SK-N-SH (cell line): Measurements from ENCODE around the gene CD164L2. TPM values are rescaled to one million over a fixed set of nuclear protein-coding genes. Genes with fewer than 3 reads are reported as not detected.

ENCODE experiments used
- CTCF ChIA-PET: fragments of 300-600, 350-600 bp; formaldehyde crosslinking; extraction: SDS; loops from one replicate; lab custom pipeline; 2021; lab: Yijun Ruan, JAX
- POLR2A ChIA-PET: fragments of 350-600 bp; sonication (Branson Sonifier 250); formaldehyde crosslinking; extraction: SDS; loops from one replicate; lab custom pipeline; 2020; ENCODE audit warnings: antibody characterized with exemption, inconsistent platforms; lab: Yijun Ruan, JAX
- DNase-seq: peaks from one replicate; pipeline ENCODE4 v3.0.0; 2012
- H2AFZ ChIP-seq: fragments of 200-600 bp; sonication (generic); 2 replicates; pipeline ENCODE4 v1.8.1; 2016; ENCODE audit warnings: antibody characterized with exemption, mild to moderate bottlenecking, low read depth
- H3F3A ChIP-seq: fragments of 200-600 bp; sonication (generic); replicated peaks from 2 replicates; pipeline ENCODE3; 2016; ENCODE audit warnings: antibody characterized with exemption, mild to moderate bottlenecking; ENCODE audit not compliant: insufficient read depth
- H3K27ac ChIP-seq, 2 experiments: fragments of 200-500 bp in 1 of 2; fragments of 200-600 bp in 1 of 2; sonication (Bioruptor generic) in 1 of 2; sonication (generic), shearing (Covaris generic) in 1 of 2; 2 replicates each; pipeline versions ENCODE4 v1.5.1 to v1.6.1; 2014 to 2016; ENCODE audit warnings: low read depth in 2 of 2, inconsistent platforms in 1 of 2, low read length in 1 of 2, mild to moderate bottlenecking in 1 of 2, mixed read lengths in 1 of 2
- H3K27me3 ChIP-seq: fragments of 200-600 bp; sonication (generic), shearing (Covaris generic); 2 replicates; pipeline ENCODE4 v1.6.1; 2016; ENCODE audit warnings: mixed run types; ENCODE audit not compliant: insufficient read depth
- H3K36me3 ChIP-seq, 2 experiments: fragments of 200-500 bp in 1 of 2; fragments of 200-600 bp in 1 of 2; sonication (Bioruptor generic) in 1 of 2; sonication (generic) in 1 of 2; replicated peaks in 1 of 2; 2 replicates each; pipeline versions ENCODE3 to v1.5.1; 2014 to 2016; ENCODE audit warnings: low read length in 1 of 2, mild to moderate bottlenecking in 1 of 2; ENCODE audit not compliant: insufficient read depth in 2 of 2, control insufficient read depth in 1 of 2
- H3K4me1 ChIP-seq, 2 experiments: fragments of 200-500 bp in 1 of 2; fragments of 200-600 bp in 1 of 2; sonication (Bioruptor generic) in 1 of 2; sonication (generic), shearing (Covaris generic) in 1 of 2; 2 replicates each; pipeline versions ENCODE4 v1.5.1 to v1.6.1; 2014 to 2016; ENCODE audit warnings: low read depth in 1 of 2, low read length in 1 of 2, mixed run types in 1 of 2; ENCODE audit not compliant: insufficient read depth in 2 of 2, control insufficient read depth in 1 of 2
- H3K4me2 ChIP-seq: fragments of 200-600 bp; sonication (generic), shearing (Covaris generic); 2 replicates; pipeline ENCODE4 v1.6.1; 2017; ENCODE audit warnings: mixed run types
- H3K4me3 ChIP-seq, 2 experiments: fragments of 200-500 bp in 1 of 2; fragments of 200-600 bp in 1 of 2; sonication (Bioruptor generic) in 1 of 2; sonication (generic), shearing (Covaris generic) in 1 of 2; 2 replicates each; pipeline versions ENCODE4 v1.5.1 to v1.8.1; 2014 to 2016; ENCODE audit warnings: low read depth in 2 of 2, inconsistent platforms in 1 of 2, low read length in 1 of 2, mild to moderate bottlenecking in 1 of 2, mixed read lengths in 1 of 2, moderate library complexity in 1 of 2
- H3K79me2 ChIP-seq: fragments of 200-600 bp; sonication (generic); 2 replicates; pipeline ENCODE4 v1.8.1; 2017; ENCODE audit warnings: mild to moderate bottlenecking; ENCODE audit not compliant: insufficient read depth
- H3K9ac ChIP-seq: fragments of 200-600 bp; sonication (generic); 2 replicates; pipeline ENCODE4 v1.6.1; 2017; ENCODE audit warnings: mixed run types
- H3K9me2 ChIP-seq: fragments of 200-600 bp; sonication (generic); 2 replicates; pipeline ENCODE4 v1.6.1; 2017; ENCODE audit warnings: mixed run types
- H3K9me3 ChIP-seq: fragments of 200-600 bp; sonication (generic); 2 replicates; pipeline ENCODE4 v1.6.1; 2017; ENCODE audit warnings: mixed run types, mild to moderate bottlenecking, moderate library complexity
- H4K20me1 ChIP-seq: fragments of 200-600 bp; sonication (generic); 2 replicates; pipeline ENCODE4 v1.6.1; 2017; ENCODE audit warnings: mild to moderate bottlenecking, mixed run types; ENCODE audit not compliant: insufficient read depth
- CHD2 ChIP-seq: fragments of 150-350 bp; IDR thresholded peaks from 2 replicates; pipeline ENCODE4 v1.6.1; 2018; ENCODE audit warnings: low read length; ENCODE audit not compliant: partially characterized antibody
- GABPA ChIP-seq: IDR thresholded peaks from 2 replicates; pipeline ENCODE4 v1.4.0; 2012; ENCODE audit warnings: low read depth, mild to moderate bottlenecking
- MEF2A ChIP-seq: IDR thresholded peaks from 2 replicates; pipeline ENCODE4 v1.4.0; 2012; ENCODE audit warnings: low read depth, borderline replicate concordance
- NRF1 ChIP-seq: IDR thresholded peaks from 2 replicates; pipeline ENCODE4 v1.6.1; 2012; ENCODE audit warnings: low read depth, mild to moderate bottlenecking, low read length
- RXRA ChIP-seq: IDR thresholded peaks from 2 replicates; pipeline ENCODE4 v1.4.0; 2012; ENCODE audit warnings: low read depth, mild to moderate bottlenecking, borderline replicate concordance
- WGBS: methylation state at CpG from one replicate; pipeline ENCODE4 v1.1.6; 2017; ENCODE audit warnings: low lambda C conversion rate; 5-methylcytosine and 5-hydroxymethylcytosine counted together
- polyA plus RNA-seq, 3 experiments: library from polyadenylated mRNA; depleted of rRNA; stranded (reverse); fragments of >200 nt; gene quantifications; 2 replicates each; pipeline ENCODE4 v1.2.3, GENCODE V29; 2012
- TF ChIP-seq, protein P1 (sequence below): fragments of 200-600 bp; sonication (generic); IDR thresholded peaks from 2 replicates; pipeline ENCODE4 v1.6.1; 2017; ENCODE audit warnings: antibody characterized with exemption, mild to moderate bottlenecking, moderate library complexity

CD164L2 gene
- polyA plus RNA-seq, 1 of the 3 experiments (the other 2 are of a cell fraction): 0.05 TPM

DNA sequence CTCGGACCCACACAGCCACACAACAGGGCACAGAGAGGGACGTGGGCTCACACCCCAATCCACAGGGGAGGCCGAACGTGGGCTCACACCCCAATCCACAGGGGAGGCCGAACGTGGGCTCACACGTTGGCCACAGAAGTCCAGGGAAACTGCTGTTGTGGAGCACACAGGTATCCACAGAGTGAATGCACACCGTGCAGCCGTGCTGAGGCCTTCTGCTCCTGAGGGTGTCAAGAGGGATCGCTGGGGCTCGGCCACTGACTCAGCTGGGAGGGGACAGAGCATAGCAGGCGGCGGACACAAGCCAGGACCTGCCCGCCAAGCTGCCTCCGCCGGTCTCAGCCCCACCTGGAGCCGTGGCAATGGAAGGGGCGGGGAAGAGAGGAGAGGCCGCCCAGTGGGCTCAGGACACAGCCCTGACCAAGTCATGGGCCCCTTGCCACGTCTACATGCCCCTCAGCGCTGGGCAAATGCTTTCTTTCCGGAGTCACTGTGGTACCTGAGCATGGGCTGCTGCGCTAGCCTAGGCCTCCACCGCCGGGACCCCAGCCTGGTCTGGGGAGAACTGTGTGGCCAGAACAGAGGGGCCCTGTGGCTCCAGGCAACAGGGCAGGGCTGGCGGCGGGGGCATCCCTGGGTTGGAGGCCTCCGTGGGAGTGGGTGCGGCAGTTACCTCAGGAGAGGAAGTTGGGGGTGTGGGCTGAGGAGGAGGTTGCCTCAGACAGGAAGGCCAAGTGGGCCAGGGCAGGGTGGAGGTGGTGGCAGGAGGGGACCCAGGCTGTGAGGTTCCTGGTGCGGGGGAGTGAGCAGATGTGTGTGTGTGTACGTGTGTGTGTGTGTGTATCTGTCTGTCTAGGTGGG is 40.1 kb downstream of the CD164L2 start:
- no peak overlapping the region for H3K4me3 ChIP-seq
- no peak overlapping the region for H3K9ac ChIP-seq
- no peaks in the 10 kb centered on the region for H4K20me1 ChIP-seq
- no peak overlapping the region for H2AFZ ChIP-seq
- TF ChIP-seq RXRA (no peak), NRF1 (no peak)
- H3K4me1 ChIP-seq: peaks cover 0 to 8% of the 10 kb centered on the region in 2 experiments; a peak in 2 of 4 replicates
- no peaks in the 10 kb centered on the region for H3K79me2 ChIP-seq
- no peaks in the 10 kb centered on the region for H3K27me3 ChIP-seq
- DNase-seq: no peak
- no peak overlapping the region for H3K4me2 ChIP-seq
- no peaks in the 10 kb centered on the region for H3K9me3 ChIP-seq
- 83% methylated on average over 5 of the region's 31 CpGs for WGBS
- no peaks in the 10 kb centered on the region for H3K9me2 ChIP-seq
- no peaks in the 10 kb centered on the region for H3F3A ChIP-seq
- ChIA-PET POLR2A (interaction anchor here (0.6 kb wide), 1 partner anchor 22 kb away, joined by 3 read pairs; no protein-coding TSS in a partner anchor), CTCF (interaction anchor here (0.9 to 4.7 kb wide), 9 partner anchors 10 to 48 kb away, joined by 3 to 40 read pairs (median 7); partner anchors contain the start of gene MAP3K6)
- H3K36me3 ChIP-seq: no peaks in the 10 kb centered on the region
- no peak overlapping the region for H3K27ac ChIP-seq

DNA sequence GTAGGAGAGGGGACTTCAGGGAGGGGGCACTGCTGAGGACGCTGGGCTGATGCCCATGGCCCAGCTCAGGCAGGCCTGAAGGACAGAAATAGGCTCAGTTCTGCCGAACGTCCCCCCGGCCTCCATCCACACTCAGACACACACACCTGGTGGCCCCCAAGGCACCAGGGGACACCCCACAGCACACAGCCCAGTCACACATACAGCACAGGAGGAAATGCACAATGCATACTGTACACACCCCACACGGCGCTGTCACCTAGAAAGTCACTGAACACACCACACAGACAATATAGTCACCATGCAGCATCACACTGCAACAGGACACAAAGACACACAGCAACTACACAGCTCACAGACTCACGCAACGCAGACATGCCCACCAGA is 40.7 kb downstream of the CD164L2 start:
- H3K4me3 ChIP-seq: no peak overlapping the region
- 100% methylated on average over 2 of the region's 8 CpGs for WGBS
- no peak for TF ChIP-seq CHD2
- TF ChIP-seq, protein P1, sequence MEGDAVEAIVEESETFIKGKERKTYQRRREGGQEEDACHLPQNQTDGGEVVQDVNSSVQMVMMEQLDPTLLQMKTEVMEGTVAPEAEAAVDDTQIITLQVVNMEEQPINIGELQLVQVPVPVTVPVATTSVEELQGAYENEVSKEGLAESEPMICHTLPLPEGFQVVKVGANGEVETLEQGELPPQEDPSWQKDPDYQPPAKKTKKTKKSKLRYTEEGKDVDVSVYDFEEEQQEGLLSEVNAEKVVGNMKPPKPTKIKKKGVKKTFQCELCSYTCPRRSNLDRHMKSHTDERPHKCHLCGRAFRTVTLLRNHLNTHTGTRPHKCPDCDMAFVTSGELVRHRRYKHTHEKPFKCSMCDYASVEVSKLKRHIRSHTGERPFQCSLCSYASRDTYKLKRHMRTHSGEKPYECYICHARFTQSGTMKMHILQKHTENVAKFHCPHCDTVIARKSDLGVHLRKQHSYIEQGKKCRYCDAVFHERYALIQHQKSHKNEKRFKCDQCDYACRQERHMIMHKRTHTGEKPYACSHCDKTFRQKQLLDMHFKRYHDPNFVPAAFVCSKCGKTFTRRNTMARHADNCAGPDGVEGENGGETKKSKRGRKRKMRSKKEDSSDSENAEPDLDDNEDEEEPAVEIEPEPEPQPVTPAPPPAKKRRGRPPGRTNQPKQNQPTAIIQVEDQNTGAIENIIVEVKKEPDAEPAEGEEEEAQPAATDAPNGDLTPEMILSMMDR: no peak
- TF ChIP-seq GABPA: no peak
- TF ChIP-seq MEF2A: no peak
- TF ChIP-seq, all 33 proteins: peak for 0
- H3K27ac ChIP-seq: no peak overlapping the region
- H3K9me2 ChIP-seq: no peaks in the 10 kb centered on the region
- H3F3A ChIP-seq: no peaks in the 10 kb centered on the region
- POLR2A ChIA-PET: no interaction called here
- peak overlapping the region; percentile 65 for H3K4me2 ChIP-seq
- H3K9ac ChIP-seq: no peak overlapping the region
- H3K36me3 ChIP-seq: no peaks in the 10 kb centered on the region
- no peak for DNase-seq
- H3K9me3 ChIP-seq: no peaks in the 10 kb centered on the region
- H3K27me3 ChIP-seq: no peaks in the 10 kb centered on the region
- no peak overlapping the region for H2AFZ ChIP-seq
- peaks cover 0 to 8% of the 10 kb centered on the region in 2 experiments; a peak in 2 of 4 replicates for H3K4me1 ChIP-seq
- CTCF ChIA-PET: interaction anchor here (0.7 to 2.7 kb wide), 6 partner anchors 9 to 49 kb away, joined by 3 to 14 read pairs (median 6); no protein-coding TSS in a partner anchor
- H4K20me1 ChIP-seq: no peaks in the 10 kb centered on the region
- H3K79me2 ChIP-seq: no peaks in the 10 kb centered on the region
